ENCODE measurements around the gene PRKN.

PRKN gene

DNA sequence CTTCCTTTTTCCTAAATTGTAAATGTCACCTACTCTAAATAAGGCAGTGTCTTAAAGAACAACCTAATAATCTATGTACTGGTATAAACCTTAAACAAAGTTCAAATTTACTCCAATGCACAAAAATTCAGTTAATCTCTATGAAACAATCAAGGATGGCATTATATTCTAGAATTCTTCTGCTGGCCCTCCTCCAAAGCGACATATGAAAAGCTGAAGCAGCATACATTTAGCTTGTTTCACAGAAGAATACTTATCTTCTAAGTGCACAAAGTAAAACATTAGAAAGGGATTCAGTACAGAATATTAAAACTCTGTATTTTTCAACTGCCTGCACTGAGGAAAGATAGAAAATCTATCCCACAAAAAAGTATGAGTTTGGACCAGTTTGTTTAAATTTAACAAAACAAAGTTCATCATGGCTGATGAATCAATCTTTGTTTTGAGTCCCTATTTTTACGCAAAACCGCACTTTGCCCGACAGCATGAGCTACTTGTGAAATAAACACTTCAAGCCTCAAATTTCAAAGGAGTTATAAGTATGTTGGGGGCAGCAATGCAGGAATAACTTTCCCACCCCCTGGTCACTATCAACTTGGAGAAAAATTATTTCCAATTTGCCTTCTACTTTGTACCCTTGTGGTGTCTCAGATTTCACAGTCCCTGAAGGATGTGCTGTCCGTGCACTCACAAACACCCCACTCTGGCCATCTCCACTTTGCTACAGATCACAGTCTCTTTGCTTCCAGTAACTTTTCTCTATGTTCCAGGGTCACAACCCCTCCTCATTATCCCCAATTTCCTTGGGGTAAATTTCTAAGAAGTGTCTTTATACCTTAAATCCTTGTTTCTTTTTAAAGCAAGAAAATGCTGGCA, 238.2 kb downstream of the PRKN start:
- no peak overlapping the region for H3K4me3 ChIP-seq (ENCODE audit: low read depth, low read length)
- no peak for DNase-seq (ENCODE audit: low read depth)
- TF ChIP-seq, protein P1, sequence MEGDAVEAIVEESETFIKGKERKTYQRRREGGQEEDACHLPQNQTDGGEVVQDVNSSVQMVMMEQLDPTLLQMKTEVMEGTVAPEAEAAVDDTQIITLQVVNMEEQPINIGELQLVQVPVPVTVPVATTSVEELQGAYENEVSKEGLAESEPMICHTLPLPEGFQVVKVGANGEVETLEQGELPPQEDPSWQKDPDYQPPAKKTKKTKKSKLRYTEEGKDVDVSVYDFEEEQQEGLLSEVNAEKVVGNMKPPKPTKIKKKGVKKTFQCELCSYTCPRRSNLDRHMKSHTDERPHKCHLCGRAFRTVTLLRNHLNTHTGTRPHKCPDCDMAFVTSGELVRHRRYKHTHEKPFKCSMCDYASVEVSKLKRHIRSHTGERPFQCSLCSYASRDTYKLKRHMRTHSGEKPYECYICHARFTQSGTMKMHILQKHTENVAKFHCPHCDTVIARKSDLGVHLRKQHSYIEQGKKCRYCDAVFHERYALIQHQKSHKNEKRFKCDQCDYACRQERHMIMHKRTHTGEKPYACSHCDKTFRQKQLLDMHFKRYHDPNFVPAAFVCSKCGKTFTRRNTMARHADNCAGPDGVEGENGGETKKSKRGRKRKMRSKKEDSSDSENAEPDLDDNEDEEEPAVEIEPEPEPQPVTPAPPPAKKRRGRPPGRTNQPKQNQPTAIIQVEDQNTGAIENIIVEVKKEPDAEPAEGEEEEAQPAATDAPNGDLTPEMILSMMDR (IDR thresholded peaks at IDR 0.05; ENCODE audit: low read depth, low read length, missing control alignments): no peak

DNA sequence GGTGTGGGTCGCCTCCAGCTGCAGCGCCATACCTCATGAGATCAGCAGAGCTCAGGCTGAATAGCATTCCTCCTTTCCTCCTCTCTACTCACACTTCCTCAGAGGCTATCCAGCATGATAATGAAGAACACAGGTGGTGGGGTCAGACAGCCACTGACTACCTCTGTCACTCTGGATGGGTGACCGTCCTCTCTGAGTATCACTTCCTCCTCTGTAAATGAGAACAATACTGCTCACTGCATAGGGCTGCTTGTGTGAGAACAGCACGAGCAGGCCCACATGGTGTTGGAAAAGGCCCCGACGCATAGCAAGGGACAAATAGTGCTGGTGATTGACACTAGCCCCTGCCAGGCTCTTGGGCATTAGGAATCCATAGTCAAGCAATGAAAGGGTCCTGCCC, 239.1 kb downstream of the PRKN start:
- no peak overlapping the region for H3K4me3 ChIP-seq (ENCODE audit: low read depth, low read length)
- TF ChIP-seq, protein P1 (IDR thresholded peaks at IDR 0.05; ENCODE audit: low read depth, low read length, missing control alignments): no peak
- no peak for DNase-seq (ENCODE audit: low read depth)

DNA sequence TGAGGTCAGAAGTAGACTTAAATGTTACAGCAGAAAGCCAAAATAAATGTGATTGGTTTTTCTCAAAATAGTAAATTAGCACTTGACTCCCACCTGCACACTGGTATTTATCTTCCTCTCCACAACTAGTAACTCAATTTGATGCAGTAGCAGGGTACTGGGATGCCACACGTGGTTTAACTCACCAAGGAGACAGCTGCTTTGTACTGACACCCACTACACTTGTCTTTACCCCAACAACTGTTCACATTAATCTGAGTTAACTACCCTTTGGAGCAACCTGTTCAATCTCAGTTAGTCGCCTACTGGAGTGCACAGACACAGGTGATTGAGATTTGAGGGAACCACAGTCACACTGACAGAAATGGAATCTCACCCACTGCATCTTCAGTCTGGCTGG, 242.1 kb downstream of the PRKN start:
- TF ChIP-seq, protein P1 (IDR thresholded peaks at IDR 0.05; ENCODE audit: low read depth, low read length, missing control alignments): no peak
- H3K4me3 ChIP-seq (ENCODE audit: low read depth, low read length): no peak overlapping the region
- no peak for DNase-seq (ENCODE audit: low read depth)

DNA sequence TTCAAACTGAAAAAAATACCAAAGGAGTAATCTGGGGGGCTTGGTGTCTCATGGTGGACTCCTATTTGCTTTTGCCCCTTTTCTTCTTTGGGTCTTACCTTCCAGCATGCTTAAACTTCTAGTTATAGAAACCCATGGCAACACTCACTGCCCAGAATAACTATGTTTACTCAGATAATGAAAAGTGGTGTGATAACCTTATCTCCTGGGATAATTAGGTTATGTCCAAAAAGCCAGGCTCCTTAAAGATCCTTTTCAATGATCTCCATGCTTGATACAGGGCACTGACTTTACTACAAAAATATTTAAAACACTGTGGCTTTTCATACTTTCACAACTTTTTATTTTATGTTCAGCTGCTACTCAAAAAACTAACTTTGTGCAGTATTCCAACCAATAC, 245.6 kb downstream of the PRKN start:
- H3K4me3 ChIP-seq (ENCODE audit: low read depth, low read length): no peak overlapping the region
- no peak for DNase-seq (ENCODE audit: low read depth)
- TF ChIP-seq, protein P1 (IDR thresholded peaks at IDR 0.05; ENCODE audit: low read depth, low read length, missing control alignments): no peak

DNA sequence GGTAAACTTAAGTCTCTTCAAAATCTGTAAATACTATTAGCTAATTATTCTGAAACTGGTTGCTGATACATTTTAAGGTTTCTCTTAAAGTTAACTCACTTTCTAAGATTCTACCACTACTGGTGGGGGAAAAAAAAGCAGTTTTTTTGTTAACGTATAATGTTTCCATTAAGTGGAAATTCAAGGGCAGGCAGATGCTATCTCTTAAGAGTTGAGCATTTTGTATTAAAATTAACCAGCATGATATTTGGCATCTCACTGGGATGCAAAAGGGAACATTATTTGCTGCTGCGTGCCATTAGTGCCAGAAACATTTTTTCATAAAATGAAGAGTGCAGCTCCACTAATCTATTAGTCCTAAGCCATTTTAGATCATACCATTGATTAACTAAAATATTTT, 246.2 kb downstream of the PRKN start:
- TF ChIP-seq, protein P1 (IDR thresholded peaks at IDR 0.05; ENCODE audit: low read depth, low read length, missing control alignments): no peak
- H3K4me3 ChIP-seq (ENCODE audit: low read depth, low read length): no peak overlapping the region
- DNase-seq (ENCODE audit: low read depth): no peak

DNA sequence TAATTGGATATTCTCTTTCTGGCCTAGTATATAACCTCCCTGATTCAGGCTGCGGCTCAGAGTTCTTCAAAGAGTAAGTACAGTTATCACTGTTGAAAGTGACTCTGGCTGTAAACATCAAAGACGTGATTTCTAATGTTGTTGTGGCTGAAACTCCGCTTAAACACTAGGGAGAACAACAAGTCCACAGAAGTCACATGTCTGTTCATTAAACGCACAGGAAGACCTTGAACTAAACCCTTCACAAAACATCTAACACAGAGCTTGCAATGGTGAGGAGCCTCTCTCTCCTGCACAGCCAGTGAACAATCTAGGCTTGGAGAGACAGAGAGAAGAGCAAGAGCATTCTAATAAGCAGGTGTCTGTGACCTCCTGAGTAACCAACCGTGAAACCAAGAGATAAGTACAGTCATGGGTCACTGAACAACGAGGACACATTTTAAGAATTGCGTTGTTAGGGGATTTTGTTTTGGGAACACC, 249.3 kb downstream of the PRKN start:
- no peak for DNase-seq (ENCODE audit: low read depth)
- TF ChIP-seq, protein P1 (IDR thresholded peaks at IDR 0.05; ENCODE audit: low read depth, low read length, missing control alignments): no peak
- no peak overlapping the region for H3K4me3 ChIP-seq (ENCODE audit: low read depth, low read length)

DNA sequence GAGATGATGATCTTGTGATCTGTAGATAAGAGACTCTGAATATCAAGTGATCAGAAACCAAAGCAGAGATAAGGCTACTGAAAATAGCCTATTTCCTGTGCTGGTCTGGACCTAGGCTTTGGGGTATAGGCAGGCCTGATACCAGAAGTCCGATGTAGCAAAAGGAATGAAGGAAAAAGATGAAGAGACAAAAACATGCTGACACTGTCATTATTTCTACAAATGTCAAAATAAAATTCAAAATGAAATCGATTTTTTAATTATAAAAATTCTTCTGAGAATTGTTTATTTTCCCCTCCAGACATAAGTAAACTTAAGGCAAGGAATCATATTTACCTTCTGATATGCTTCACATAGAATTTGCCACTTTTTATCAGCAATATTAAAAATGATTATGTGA, 252.8 kb downstream of the PRKN start:
- H3K4me3 ChIP-seq (ENCODE audit: low read depth, low read length): no peak overlapping the region
- no peak for DNase-seq (ENCODE audit: low read depth)
- TF ChIP-seq, protein P1 (IDR thresholded peaks at IDR 0.05; ENCODE audit: low read depth, low read length, missing control alignments): no peak

Data from GM12864 (cell line).